HG02759 (cell line): ENCODE data around the gene RNF152.
"Not testable (repeated sequence)": the region's sequence is repeated elsewhere in the genome, so short reads cannot be mapped to it uniquely, and the experiment has no call there.

ENCODE experiments used
- ATAC-seq: cut with Tn5 transposase; IDR thresholded peaks from one replicate; pipeline ENCODE4 v1.9.1; 2021; ENCODE audit warnings: mild to moderate bottlenecking, moderate library complexity; ENCODE audit not compliant: unreplicated experiment

RNF152 gene

GRCh38 chr18:61824733-61825363 is 68.0 kb downstream of the RNF152 start:
- no peak for ATAC-seq

GRCh38 chr18:61823595-61823994 is 69.2 kb downstream of the RNF152 start:
- no peak for ATAC-seq

GRCh38 chr18:61822879-61823278 is 69.9 kb downstream of the RNF152 start:
- no peak for ATAC-seq

GRCh38 chr18:61821748-61822147 is 71.1 kb downstream of the RNF152 start:
- ATAC-seq, result no peak

GRCh38 chr18:61820882-61821281 is 71.9 kb downstream of the RNF152 start:
- ATAC-seq, result no peak

- ATAC-seq, result no peak
Measured at GRCh38 chr18:61817086-61817485, 75.7 kb downstream of the RNF152 start.

- no peak for ATAC-seq
Measured at GRCh38 chr18:61815885-61816470, 76.8 kb downstream of the RNF152 start.

- no peak for ATAC-seq
Measured at GRCh38 chr18:61808286-61808685, 84.5 kb downstream of the RNF152 start.

- ATAC-seq, result no peak
Measured at GRCh38 chr18:61803393-61803792, 89.4 kb downstream of the RNF152 start.

- no peak for ATAC-seq
Measured at GRCh38 chr18:61797696-61798590, 94.9 kb downstream of the RNF152 start.

- no peak for ATAC-seq
Measured at GRCh38 chr18:61791031-61791430, 101.8 kb downstream of the RNF152 start.

- not testable (repeated sequence) for ATAC-seq
Measured at GRCh38 chr18:61787011-61787670, 105.7 kb downstream of the RNF152 start.

GRCh38 chr18:61785588-61785987 is 107.2 kb downstream of the RNF152 start:
- ATAC-seq, result no peak

GRCh38 chr18:61784834-61785233 is 108.0 kb downstream of the RNF152 start:
- ATAC-seq, result no peak

- ATAC-seq, result no peak
Measured at GRCh38 chr18:61782545-61782944, 110.3 kb downstream of the RNF152 start.

- not testable (repeated sequence) for ATAC-seq
Measured at GRCh38 chr18:61776201-61776600, 116.6 kb downstream of the RNF152 start.

- ATAC-seq, result no peak
Measured at GRCh38 chr18:61774846-61775245, 118.0 kb downstream of the RNF152 start.

GRCh38 chr18:61772293-61772848 is 120.4 kb downstream of the RNF152 start:
- ATAC-seq, result no peak

- ATAC-seq, result no peak
Measured at GRCh38 chr18:61771861-61772260, 120.9 kb downstream of the RNF152 start.

GRCh38 chr18:61770279-61770678 is 122.5 kb downstream of the RNF152 start:
- no peak for ATAC-seq

- no peak for ATAC-seq
Measured at GRCh38 chr18:61766266-61766884, 126.4 kb downstream of the RNF152 start.
